Activated CD4-positive, CD25-positive, alpha-beta regulatory T cell treated with anti-CD3 and anti-CD28 coated beads, Interleukin-2, amount 50 U/mL, for 24 hours (primary cell): ENCODE data around the gene C5.
"Not testable (repeated sequence)": the region's sequence is repeated elsewhere in the genome, so short reads cannot be mapped to it uniquely, and the experiment has no call there.

Source experiments
- ATAC-seq, 2 donors: fragments of 150-1000 bp; cut with Tn5 transposase; one replicate each; pipeline ENCODE4 v1.10.0; 2021; ENCODE audit warnings: mild to moderate bottlenecking in 1 of 2, moderate library complexity in 1 of 2

C5 gene

GRCh38 chr9:121048175-121048574 is 1.9 kb downstream of the C5 start:
- no peak for ATAC-seq

- ATAC-seq: no peak
Observed at GRCh38 chr9:121038804-121039203, 11.3 kb downstream of the C5 start.

- no peak for ATAC-seq
Observed at GRCh38 chr9:121038362-121038761, 11.7 kb downstream of the C5 start.

- ATAC-seq: not testable (repeated sequence)
Observed at GRCh38 chr9:121035717-121036116, 14.4 kb downstream of the C5 start.

- no peak for ATAC-seq
Observed at GRCh38 chr9:121034529-121034928, 15.5 kb downstream of the C5 start.

GRCh38 chr9:121029469-121029868 is 20.6 kb downstream of the C5 start:
- ATAC-seq: no peak

GRCh38 chr9:121028285-121028684 is 21.8 kb downstream of the C5 start:
- not testable (repeated sequence) for ATAC-seq

- no peak for ATAC-seq
Observed at GRCh38 chr9:121026768-121027167, 23.3 kb downstream of the C5 start.

- no peak for ATAC-seq
Observed at GRCh38 chr9:121026260-121026691, 23.8 kb downstream of the C5 start.

- no peak for ATAC-seq
Observed at GRCh38 chr9:121024237-121024636, 25.8 kb downstream of the C5 start.

GRCh38 chr9:121023064-121023463 is 27.0 kb downstream of the C5 start:
- ATAC-seq: no peak

GRCh38 chr9:121021301-121021700 is 28.8 kb downstream of the C5 start:
- ATAC-seq: no peak

GRCh38 chr9:121019273-121019672 is 30.8 kb downstream of the C5 start:
- ATAC-seq: no peak

GRCh38 chr9:121013911-121014310 is 36.2 kb downstream of the C5 start:
- no peak for ATAC-seq

GRCh38 chr9:121009650-121010049 is 40.4 kb downstream of the C5 start:
- ATAC-seq: no peak

- ATAC-seq: no peak
Observed at GRCh38 chr9:120999317-120999716, 50.8 kb downstream of the C5 start.

- ATAC-seq: no peak
Observed at GRCh38 chr9:120998111-120998510, 52.0 kb downstream of the C5 start.

- ATAC-seq: no peak
Observed at GRCh38 chr9:120997502-120997901, 52.6 kb downstream of the C5 start.

- no peak for ATAC-seq
Observed at GRCh38 chr9:120996409-120996808, 53.7 kb downstream of the C5 start.

- no peak for ATAC-seq
Observed at GRCh38 chr9:120989065-120989464, 61.0 kb downstream of the C5 start.

GRCh38 chr9:120985819-120986222 is 64.3 kb downstream of the C5 start:
- no peak for ATAC-seq

- no peak for ATAC-seq
Observed at GRCh38 chr9:120983259-120983837, 66.7 kb downstream of the C5 start.

GRCh38 chr9:120982836-120983235 is 67.2 kb downstream of the C5 start:
- no peak for ATAC-seq

- no peak for ATAC-seq
Observed at GRCh38 chr9:120980951-120981350, 69.1 kb downstream of the C5 start.

- ATAC-seq: no peak
Observed at GRCh38 chr9:120979797-120980196, 70.3 kb downstream of the C5 start.
